GM19035 (cell line): ENCODE measurements around the gene RFFL.
A peak's percentile ranks its signal among the peaks of the same experiment; 100 is the strongest.
"Not testable (repeated sequence)": the region's sequence is repeated elsewhere in the genome, so short reads cannot be mapped to it uniquely, and the experiment has no call there.

ENCODE experiments used
- ATAC-seq: cut with Tn5 transposase; IDR thresholded peaks from one replicate; pipeline ENCODE4 v1.9.1; 2021; ENCODE audit not compliant: unreplicated experiment

RFFL gene

GRCh38 chr17:35063514-35064223 lies at the start of gene RFFL:
TSS of gene RFFL (minus strand) at chr17:35063707. CDS start at chr17:35026553, 37,154 bp downstream.
- ATAC-seq: peak; percentile 90

- not testable (repeated sequence) for ATAC-seq
Measured at GRCh38 chr17:35110791-35111190, 47.3 kb upstream of the RFFL start.

- no peak for ATAC-seq
Measured at GRCh38 chr17:35104844-35105450, 41.4 kb upstream of the RFFL start.

GRCh38 chr17:35103271-35103670 lies 39.8 kb upstream of the RFFL start:
- no peak for ATAC-seq

GRCh38 chr17:35101725-35102124 lies 38.2 kb upstream of the RFFL start:
- ATAC-seq: no peak

- no peak for ATAC-seq
Measured at GRCh38 chr17:35101036-35101435, 37.5 kb upstream of the RFFL start.

- no peak for ATAC-seq
Measured at GRCh38 chr17:35099908-35100307, 36.4 kb upstream of the RFFL start.

- ATAC-seq: no peak
Measured at GRCh38 chr17:35097776-35098175, 34.3 kb upstream of the RFFL start.

GRCh38 chr17:35095741-35096140 lies 32.2 kb upstream of the RFFL start:
- ATAC-seq: no peak

GRCh38 chr17:35094902-35095301 lies 31.4 kb upstream of the RFFL start:
- no peak for ATAC-seq

GRCh38 chr17:35090707-35091106 lies 27.2 kb upstream of the RFFL start:
- not testable (repeated sequence) for ATAC-seq

GRCh38 chr17:35089586-35090296 lies 26.2 kb upstream of the RFFL start:
- ATAC-seq: peak; percentile 26

GRCh38 chr17:35088881-35089585 lies 25.5 kb upstream of the RFFL start:
- ATAC-seq: peak; percentile 78

GRCh38 chr17:35088356-35088880 lies 24.9 kb upstream of the RFFL start:
- no peak for ATAC-seq

GRCh38 chr17:35087731-35088355 lies 24.3 kb upstream of the RFFL start:
- no peak for ATAC-seq

- no peak for ATAC-seq
Measured at GRCh38 chr17:35086931-35087573, 23.5 kb upstream of the RFFL start.

- ATAC-seq: no peak
Measured at GRCh38 chr17:35086164-35086563, 22.7 kb upstream of the RFFL start.

- no peak for ATAC-seq
Measured at GRCh38 chr17:35084987-35085386, 21.5 kb upstream of the RFFL start.

GRCh38 chr17:35083071-35083470 lies 19.6 kb upstream of the RFFL start:
- ATAC-seq: no peak

GRCh38 chr17:35082073-35082657 lies 18.7 kb upstream of the RFFL start:
- ATAC-seq: no peak
